Activated CD4-positive, CD25-positive, alpha-beta regulatory T cell treated with anti-CD3 and anti-CD28 coated beads, Interleukin-2, amount 50 U/mL, for 24 hours (primary cell): ENCODE measurements around the gene NOTCH2.

Experiments
- ATAC-seq, 2 donors: fragments of 150-1000 bp; cut with Tn5 transposase; one replicate each; pipeline ENCODE4 v1.10.0; 2021; ENCODE audit warnings: mild to moderate bottlenecking in 1 of 2, moderate library complexity in 1 of 2

The NOTCH2 gene

GRCh38 chr1:119870917-119871596 lies 198.4 kb downstream of the NOTCH2 start:
- ATAC-seq: no peak

GRCh38 chr1:119869995-119870394 lies 199.5 kb downstream of the NOTCH2 start:
- ATAC-seq: no peak

GRCh38 chr1:119868176-119868575 lies 201.3 kb downstream of the NOTCH2 start:
- ATAC-seq: no peak

- ATAC-seq: no peak
These were observed 203.0 kb downstream of the NOTCH2 start for GRCh38 chr1:119866451-119866850.

- no peak for ATAC-seq
These were observed 203.8 kb downstream of the NOTCH2 start for GRCh38 chr1:119865627-119866026.

GRCh38 chr1:119862276-119862675 lies 207.2 kb downstream of the NOTCH2 start:
- no peak for ATAC-seq
